Liver (tissue), 3 donors: ENCODE measurements around the gene RTEL1.
"Not testable (repeated sequence)": the region's sequence is repeated elsewhere in the genome, so short reads cannot be mapped to it uniquely, and the experiment has no call there.

Source experiments
- EGR1 ChIP-seq, 2 donors: IDR thresholded peaks; 2 replicates each; pipeline ENCODE4 v1.6.1; 2016 to 2018; ENCODE audit warnings: antibody characterized with exemption in 2 of 2, low read depth in 2 of 2
- JUND ChIP-seq, 2 donors: IDR thresholded peaks; 2 replicates each; pipeline ENCODE4 v1.6.1; 2016; ENCODE audit warnings: antibody characterized with exemption in 2 of 2
- RAD21 ChIP-seq, 2 donors: IDR thresholded peaks; 2 replicates each; pipeline ENCODE4 v1.6.1; 2016; ENCODE audit warnings: antibody characterized with exemption in 2 of 2, mild to moderate bottlenecking in 2 of 2
- YY1 ChIP-seq: IDR thresholded peaks from 2 replicates; pipeline ENCODE4 v1.6.1; 2016; ENCODE audit warnings: antibody characterized with exemption, mild to moderate bottlenecking
- TF ChIP-seq, protein P1 (sequence below): fragments of 150-350 bp; IDR thresholded peaks from 2 replicates; pipeline ENCODE4 v1.5.1; 2017; ENCODE audit warnings: improper control_type of control experiment, low read depth, low read length; ENCODE audit not compliant: missing input control
- TF ChIP-seq, protein P2 (sequence below): IDR thresholded peaks from 2 replicates; pipeline ENCODE4 v1.6.1; 2016; ENCODE audit warnings: antibody characterized with exemption, mild to moderate bottlenecking
- donor health status: healthy.
- donor health status: healthy.

DNA sequence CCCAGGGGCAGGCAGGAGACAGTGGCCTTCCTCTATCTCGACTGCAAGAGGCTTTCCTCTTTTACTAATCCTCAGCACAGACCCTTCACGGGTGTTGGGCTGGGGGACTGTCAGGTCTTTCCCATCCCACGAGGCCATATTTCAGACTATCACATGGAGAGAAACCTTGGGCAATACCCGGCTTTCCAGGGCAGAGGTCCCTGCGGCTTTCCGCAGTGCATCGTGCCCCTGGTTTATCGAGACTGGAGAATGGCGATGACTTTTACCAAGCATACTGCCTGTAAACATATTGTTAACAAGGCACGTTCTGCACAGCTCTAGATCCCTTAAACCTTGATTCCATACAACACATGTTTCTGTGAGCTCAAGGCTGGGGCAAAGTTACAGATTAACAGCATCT, 2.1 kb downstream of the RTEL1 start:
- TF ChIP-seq, protein P1, sequence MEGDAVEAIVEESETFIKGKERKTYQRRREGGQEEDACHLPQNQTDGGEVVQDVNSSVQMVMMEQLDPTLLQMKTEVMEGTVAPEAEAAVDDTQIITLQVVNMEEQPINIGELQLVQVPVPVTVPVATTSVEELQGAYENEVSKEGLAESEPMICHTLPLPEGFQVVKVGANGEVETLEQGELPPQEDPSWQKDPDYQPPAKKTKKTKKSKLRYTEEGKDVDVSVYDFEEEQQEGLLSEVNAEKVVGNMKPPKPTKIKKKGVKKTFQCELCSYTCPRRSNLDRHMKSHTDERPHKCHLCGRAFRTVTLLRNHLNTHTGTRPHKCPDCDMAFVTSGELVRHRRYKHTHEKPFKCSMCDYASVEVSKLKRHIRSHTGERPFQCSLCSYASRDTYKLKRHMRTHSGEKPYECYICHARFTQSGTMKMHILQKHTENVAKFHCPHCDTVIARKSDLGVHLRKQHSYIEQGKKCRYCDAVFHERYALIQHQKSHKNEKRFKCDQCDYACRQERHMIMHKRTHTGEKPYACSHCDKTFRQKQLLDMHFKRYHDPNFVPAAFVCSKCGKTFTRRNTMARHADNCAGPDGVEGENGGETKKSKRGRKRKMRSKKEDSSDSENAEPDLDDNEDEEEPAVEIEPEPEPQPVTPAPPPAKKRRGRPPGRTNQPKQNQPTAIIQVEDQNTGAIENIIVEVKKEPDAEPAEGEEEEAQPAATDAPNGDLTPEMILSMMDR, result not testable (repeated sequence)
- TF ChIP-seq YY1; EGR1 (IDR thresholded peaks at IDR 0.05; ENCODE audit: low read depth in 2 of 2); RAD21 (IDR thresholded peaks at IDR 0.05); JUND (IDR thresholded peaks at IDR 0.05): not testable (repeated sequence)
- TF ChIP-seq, protein P2, sequence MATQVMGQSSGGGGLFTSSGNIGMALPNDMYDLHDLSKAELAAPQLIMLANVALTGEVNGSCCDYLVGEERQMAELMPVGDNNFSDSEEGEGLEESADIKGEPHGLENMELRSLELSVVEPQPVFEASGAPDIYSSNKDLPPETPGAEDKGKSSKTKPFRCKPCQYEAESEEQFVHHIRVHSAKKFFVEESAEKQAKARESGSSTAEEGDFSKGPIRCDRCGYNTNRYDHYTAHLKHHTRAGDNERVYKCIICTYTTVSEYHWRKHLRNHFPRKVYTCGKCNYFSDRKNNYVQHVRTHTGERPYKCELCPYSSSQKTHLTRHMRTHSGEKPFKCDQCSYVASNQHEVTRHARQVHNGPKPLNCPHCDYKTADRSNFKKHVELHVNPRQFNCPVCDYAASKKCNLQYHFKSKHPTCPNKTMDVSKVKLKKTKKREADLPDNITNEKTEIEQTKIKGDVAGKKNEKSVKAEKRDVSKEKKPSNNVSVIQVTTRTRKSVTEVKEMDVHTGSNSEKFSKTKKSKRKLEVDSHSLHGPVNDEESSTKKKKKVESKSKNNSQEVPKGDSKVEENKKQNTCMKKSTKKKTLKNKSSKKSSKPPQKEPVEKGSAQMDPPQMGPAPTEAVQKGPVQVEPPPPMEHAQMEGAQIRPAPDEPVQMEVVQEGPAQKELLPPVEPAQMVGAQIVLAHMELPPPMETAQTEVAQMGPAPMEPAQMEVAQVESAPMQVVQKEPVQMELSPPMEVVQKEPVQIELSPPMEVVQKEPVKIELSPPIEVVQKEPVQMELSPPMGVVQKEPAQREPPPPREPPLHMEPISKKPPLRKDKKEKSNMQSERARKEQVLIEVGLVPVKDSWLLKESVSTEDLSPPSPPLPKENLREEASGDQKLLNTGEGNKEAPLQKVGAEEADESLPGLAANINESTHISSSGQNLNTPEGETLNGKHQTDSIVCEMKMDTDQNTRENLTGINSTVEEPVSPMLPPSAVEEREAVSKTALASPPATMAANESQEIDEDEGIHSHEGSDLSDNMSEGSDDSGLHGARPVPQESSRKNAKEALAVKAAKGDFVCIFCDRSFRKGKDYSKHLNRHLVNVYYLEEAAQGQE, result not testable (repeated sequence)
